Endothelial cell of umbilical vein (primary cell): ENCODE data around the gene STARD6. TPM values are rescaled to one million over a fixed set of nuclear protein-coding genes. Genes with fewer than 3 reads are reported as not detected.
A peak's percentile ranks its signal among the peaks of the same experiment; 100 is the strongest.

Experiments
- Bru-seq: library from RNA; stranded (reverse); fragments of 400-500 nt; gene quantifications from one replicate; lab custom pipeline; 2021; lab: Mats Ljungman, UMichigan
- BruChase-seq, 2 experiments: library from RNA; stranded (reverse); fragments of 400-500 nt; gene quantifications; one replicate each; lab custom pipeline; 2021; lab: Mats Ljungman, UMichigan
- BruUV-seq: library from RNA; stranded (reverse); fragments of 400-500 nt; replicated peaks from 2 replicates; lab custom pipeline; 2021; lab: Mats Ljungman, UMichigan
- CTCF ChIA-PET: fragments of 300-600, 350-600 bp; sonication (Branson Sonifier 250); formaldehyde crosslinking; loops from one replicate; lab custom pipeline; 2021; ENCODE audit warnings: antibody characterized with exemption, inconsistent platforms; lab: Charles Lee
- POLR2A ChIA-PET: fragments of 300-600, 350-600 bp; sonication (Branson Sonifier 250); formaldehyde crosslinking; loops from one replicate; lab custom pipeline; 2021; ENCODE audit warnings: antibody characterized with exemption, inconsistent platforms; lab: Charles Lee
- DNase-seq: peaks from one replicate; pipeline ENCODE4 v3.0.0-alpha.2; 2011; ENCODE audit warnings: low read depth, low spot score
- FAIRE-seq: peaks from 2 replicates; lab custom pipeline; 2011; peaks lifted over from hg19 to GRCh38; lab: Jason Lieb, UNC
- H2AFZ ChIP-seq: 2 replicates; pipeline ENCODE4 v1.6.0; 2012; ENCODE audit warnings: low read depth, low read length, control low read depth, inconsistent platforms
- H3K27ac ChIP-seq: 2 replicates; pipeline ENCODE4 v1.5.1; 2011; ENCODE audit warnings: low read depth, mild to moderate bottlenecking, control low read depth, low read length, moderate library complexity; ENCODE audit not compliant: insufficient read depth
- H3K27me3 ChIP-seq, 2 experiments: 2 replicates each; pipeline versions ENCODE4 v1.6.0 to v1.6.1; 2011; ENCODE audit warnings: low read length in 2 of 2, mixed read lengths in 1 of 2; ENCODE audit not compliant: control insufficient read depth in 2 of 2, insufficient read depth in 2 of 2
- H3K36me3 ChIP-seq, 2 experiments: 2 replicates in 1 of 2; 3 replicates in 1 of 2; pipeline ENCODE4 v1.5.1; 2011; ENCODE audit warnings: low read length in 2 of 2, mild to moderate bottlenecking in 1 of 2, moderate library complexity in 1 of 2; ENCODE audit not compliant: control insufficient read depth in 2 of 2, insufficient read depth in 2 of 2; ENCODE audit errors: extremely low read depth in 1 of 2
- H3K4me1 ChIP-seq: 3 replicates; pipeline ENCODE4 v1.5.1; 2011; ENCODE audit warnings: mild to moderate bottlenecking, low read length; ENCODE audit not compliant: control insufficient read depth, insufficient read depth; ENCODE audit errors: extremely low read depth
- H3K4me2 ChIP-seq: 2 replicates; pipeline ENCODE4 v1.6.1; 2011; ENCODE audit warnings: low read length, control low read depth, mixed read lengths; ENCODE audit not compliant: insufficient read depth
- H3K4me3 ChIP-seq, 3 experiments: fragments of 200-600 bp in 1 of 3; sonication (generic), shearing (Covaris generic) in 1 of 3; replicated peaks in 1 of 3; 2 replicates each; pipeline ENCODE4 v1.5.1; 2011 to 2016; ENCODE audit warnings: control low read depth in 3 of 3, low read length in 3 of 3, mild to moderate bottlenecking in 2 of 3, inconsistent platforms in 1 of 3, low read depth in 1 of 3, moderate library complexity in 1 of 3; ENCODE audit not compliant: insufficient read depth in 1 of 3
- H3K79me2 ChIP-seq: 2 replicates; pipeline ENCODE4 v1.6.0; 2012; ENCODE audit warnings: low read length, inconsistent platforms; ENCODE audit not compliant: control insufficient read depth, insufficient read depth
- H3K9ac ChIP-seq: replicated peaks from 2 replicates; pipeline ENCODE3; 2011; ENCODE audit warnings: low read length, control low read depth; ENCODE audit not compliant: insufficient read depth; ENCODE audit errors: extremely low read depth
- H3K9me1 ChIP-seq: replicated peaks from 3 replicates; pipeline ENCODE4 v1.6.0; 2011; ENCODE audit warnings: mild to moderate bottlenecking, low read length; ENCODE audit not compliant: control insufficient read depth, insufficient read depth; ENCODE audit errors: extremely low read depth
- H3K9me3 ChIP-seq: replicated peaks from 2 replicates; pipeline ENCODE4 v1.5.1; 2012; ENCODE audit warnings: low read length, inconsistent platforms; ENCODE audit not compliant: control insufficient read depth, insufficient read depth
- H4K20me1 ChIP-seq: replicated peaks from 2 replicates; pipeline ENCODE3; 2011; ENCODE audit warnings: mild to moderate bottlenecking, low read length; ENCODE audit not compliant: control insufficient read depth, insufficient read depth; ENCODE audit errors: extremely low read depth
- FOS ChIP-seq: IDR thresholded peaks from 2 replicates; pipeline ENCODE4 v1.6.1; 2011; ENCODE audit warnings: mild to moderate bottlenecking, low read length, moderate library complexity, borderline replicate concordance; ENCODE audit not compliant: insufficient read depth
- POLR2A ChIP-seq: IDR thresholded peaks from 2 replicates; pipeline ENCODE4 v1.6.1; 2012; ENCODE audit warnings: low read depth, mild to moderate bottlenecking, control low read depth, low read length
- POLR2AphosphoS5 ChIP-seq: IDR thresholded peaks from 2 replicates; pipeline ENCODE4 v1.6.1; 2012; ENCODE audit warnings: low read depth, mild to moderate bottlenecking, control low read depth, low read length, moderate library complexity; ENCODE audit not compliant: insufficient read depth
- dilution Hi-C: fragments of 300-500 bp; cut with MboI; formaldehyde crosslinking; loops from one replicate; pipeline ENCODE4 v1.15.0; 2019; ENCODE audit warnings: low sequenced_read_pairs; ENCODE audit not compliant: extremely low pct_ligation_motif_present
- intact Hi-C: fragments of 100-400 bp; cut with micrococcal nuclease; formaldehyde crosslinking; loops from one replicate; pipeline ENCODE4 v1.10.0; 2022
- long read RNA-seq: library from polyadenylated mRNA; stranded (forward); transcript quantifications from one replicate; pipeline ENCODE4 v2.0.0, GENCODE V29; 2021
- polyA minus RNA-seq, 3 experiments: library from RNA; depleted of rRNA, polyadenylated mRNA; stranded (reverse); fragments of >200 nt; gene quantifications; 1 replicate in 1 of 3; 2 replicates in 2 of 3; pipeline ENCODE4 v1.2.3, GENCODE V29; 2011
- polyA plus RNA-seq, 4 experiments: library from polyadenylated mRNA; depleted of rRNA in 3 of 4; stranded (reverse) in 3 of 4; unstranded in 1 of 4; fragments of >200 nt; gene quantifications; 2 replicates each; pipeline versions ENCODE4 v1.2.1 to v1.2.3, GENCODE V29; 2011 to 2012; ENCODE audit warnings: missing spikeins in 1 of 4
- total RNA-seq: library from RNA; stranded (reverse); gene quantifications from 2 replicates; pipeline ENCODE4 v1.2.3, GENCODE V29; 2021
- TF ChIP-seq, protein P1 (sequence below), 2 donors: IDR thresholded peaks; 1 replicate in 1 of 2; 2 replicates in 1 of 2; pipeline ENCODE4 v1.5.1; 2011; ENCODE audit warnings: low read length in 2 of 2, mild to moderate bottlenecking in 2 of 2, moderate library complexity in 2 of 2, control low read depth in 1 of 2, inconsistent platforms in 1 of 2, low read depth in 1 of 2; ENCODE audit not compliant: insufficient read depth in 1 of 2; ENCODE audit errors: extremely low read depth in 1 of 2
- TF ChIP-seq, protein P2 (sequence below): IDR thresholded peaks from 2 replicates; pipeline ENCODE4 v1.6.1; 2011; ENCODE audit not compliant: insufficient read depth, insufficient read length

STARD6 gene, protein sequence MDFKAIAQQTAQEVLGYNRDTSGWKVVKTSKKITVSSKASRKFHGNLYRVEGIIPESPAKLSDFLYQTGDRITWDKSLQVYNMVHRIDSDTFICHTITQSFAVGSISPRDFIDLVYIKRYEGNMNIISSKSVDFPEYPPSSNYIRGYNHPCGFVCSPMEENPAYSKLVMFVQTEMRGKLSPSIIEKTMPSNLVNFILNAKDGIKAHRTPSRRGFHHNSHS
- total RNA-seq (not detected in 2 replicates), polyA plus RNA-seq (not detected in 2 replicates), polyA minus RNA-seq (not detected in 2 replicates), Bru-seq, nascent RNA (percentile 30 among the genes with signal in this experiment), BruChase-seq, experiment 1, labeled RNA remaining after a 6-hour chase (percentile 13 among the genes with signal in this experiment), BruChase-seq, experiment 2, labeled RNA remaining after a 2-hour chase (percentile 17 among the genes with signal in this experiment)
- polyA plus RNA-seq (2011; cell fraction: cytosol; rRNA removed) = 0.08 and 0.16 TPM in 2 replicates
- polyA plus RNA-seq (2011; cell fraction: nucleus; rRNA removed) = 0.21 TPM in 1 of 2 replicates, not detected in the other
- 0.68 TPM in 1 of 2 replicates, not detected in the other for polyA plus RNA-seq (2012)
- not detected for polyA minus RNA-seq (2011; cell fraction: cytosol; rRNA and poly(A)+ RNA removed)
- not detected in 2 replicates for polyA minus RNA-seq (2011; cell fraction: nucleus; rRNA and poly(A)+ RNA removed)
- long read RNA-seq, partial matches to known transcripts = 1 of 1 reads
- long read RNA-seq, other reads (novel, unspliced or antisense) = 0 of 1 reads

DNA sequence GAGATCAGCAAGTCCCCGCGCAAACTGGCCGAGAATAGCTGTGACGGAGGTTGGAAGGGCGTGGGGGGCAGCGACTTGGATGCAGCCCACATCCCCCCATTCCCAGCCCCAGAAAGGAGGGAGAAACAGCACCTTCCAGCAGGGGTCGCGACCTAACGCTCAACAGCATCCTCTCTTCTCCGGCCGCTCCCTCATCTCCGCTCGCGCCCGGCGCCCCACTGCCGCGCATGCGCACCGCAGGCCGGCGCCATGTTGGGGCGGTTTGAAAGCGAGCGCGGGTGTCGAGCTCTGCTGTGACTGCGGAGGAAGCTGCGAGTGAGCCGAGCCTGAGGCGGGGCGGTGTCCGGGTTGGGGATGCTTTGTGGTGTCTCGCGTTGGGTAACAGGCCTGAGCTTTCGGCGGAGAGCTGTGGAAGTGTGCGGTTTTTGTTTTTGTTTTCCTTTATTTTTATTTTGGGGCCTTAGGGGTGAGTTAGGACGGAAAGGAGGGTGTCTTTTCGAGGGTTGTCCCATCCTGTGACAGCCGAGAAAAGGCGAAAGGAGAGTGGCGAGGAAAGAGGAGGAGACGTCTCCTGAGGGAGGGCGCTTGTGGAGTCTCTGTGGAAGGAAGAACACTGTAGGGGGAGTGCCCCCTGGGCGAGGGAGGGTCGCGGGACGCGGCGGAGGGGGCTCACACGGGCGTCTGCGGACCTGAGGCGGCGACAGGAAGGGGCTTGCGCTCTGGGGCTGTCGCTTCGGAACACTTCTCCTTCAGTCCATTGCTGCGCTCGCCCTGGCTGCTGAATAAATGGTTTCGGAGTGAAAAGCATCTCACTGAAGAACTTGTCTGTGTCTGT, at the start of gene STARD6, which contains the start of gene C18orf54:
Gene STARD6 (minus strand): TSS at position 199 of the 835 bp plus-strand sequence. CDS start 3,285 bp downstream, outside the sequence.
Gene C18orf54 (plus strand): TSS at position 247 of the 835 bp plus-strand sequence. CDS start 2,667 bp downstream, outside the sequence.
- BruUV-seq = no TSS peak
- intact Hi-C loops = loop anchor here (1.0 to 5.0 kb wide), 5 partner anchors 30 to 209 kb away; partner anchors contain the start of gene MBD2

More for the DNA sequence above, at the start of gene STARD6, which contains the start of gene C18orf54:
- dilution Hi-C loops = no loop called here
- Histone ChIP-seq H3K4me3 (peak within 1 kb of the TSS; percentile 64 to 98 (median 79)), H3K4me1 (peaks cover 11% of the 10 kb centered on the region), H3K9me3 (no peaks in the 10 kb centered on the region), H3K9ac (peak within 1 kb of the TSS; percentile 78), H3K79me2 (peaks cover 19% of the 10 kb centered on the region), H3K9me1 (no peaks in the 10 kb centered on the region), H3K36me3 (peaks cover 0 to 5% of the 10 kb centered on the region in 2 experiments), H4K20me1 (no peaks in the 10 kb centered on the region), H3K4me2 (peak within 1 kb of the TSS; percentile 99), H3K27me3 (no peaks in the 10 kb centered on the region), H2AFZ (peak within 1 kb of the TSS; percentile 98), H3K27ac (peak within 1 kb of the TSS; percentile 51)
- DNase-seq = peak; percentile 92
- CTCF ChIA-PET = interaction anchor here (1.0 to 3.3 kb wide), 6 partner anchors 14 to 238 kb away, joined by 3 to 32 read pairs (median 5); partner anchors contain the start of gene MBD2
- no peak for TF ChIP-seq FOS
- TF ChIP-seq, protein P1, sequence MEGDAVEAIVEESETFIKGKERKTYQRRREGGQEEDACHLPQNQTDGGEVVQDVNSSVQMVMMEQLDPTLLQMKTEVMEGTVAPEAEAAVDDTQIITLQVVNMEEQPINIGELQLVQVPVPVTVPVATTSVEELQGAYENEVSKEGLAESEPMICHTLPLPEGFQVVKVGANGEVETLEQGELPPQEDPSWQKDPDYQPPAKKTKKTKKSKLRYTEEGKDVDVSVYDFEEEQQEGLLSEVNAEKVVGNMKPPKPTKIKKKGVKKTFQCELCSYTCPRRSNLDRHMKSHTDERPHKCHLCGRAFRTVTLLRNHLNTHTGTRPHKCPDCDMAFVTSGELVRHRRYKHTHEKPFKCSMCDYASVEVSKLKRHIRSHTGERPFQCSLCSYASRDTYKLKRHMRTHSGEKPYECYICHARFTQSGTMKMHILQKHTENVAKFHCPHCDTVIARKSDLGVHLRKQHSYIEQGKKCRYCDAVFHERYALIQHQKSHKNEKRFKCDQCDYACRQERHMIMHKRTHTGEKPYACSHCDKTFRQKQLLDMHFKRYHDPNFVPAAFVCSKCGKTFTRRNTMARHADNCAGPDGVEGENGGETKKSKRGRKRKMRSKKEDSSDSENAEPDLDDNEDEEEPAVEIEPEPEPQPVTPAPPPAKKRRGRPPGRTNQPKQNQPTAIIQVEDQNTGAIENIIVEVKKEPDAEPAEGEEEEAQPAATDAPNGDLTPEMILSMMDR (IDR thresholded peaks at IDR 0.05; ENCODE audit: extremely low read depth in 1 of 2, insufficient read depth in 1 of 2, low read depth in 1 of 2, low read length in 2 of 2) = peak; percentile 22 to 23
- TF ChIP-seq, protein P2, sequence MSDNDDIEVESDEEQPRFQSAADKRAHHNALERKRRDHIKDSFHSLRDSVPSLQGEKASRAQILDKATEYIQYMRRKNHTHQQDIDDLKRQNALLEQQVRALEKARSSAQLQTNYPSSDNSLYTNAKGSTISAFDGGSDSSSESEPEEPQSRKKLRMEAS = peak; percentile 45
- peak; percentile 79 for TF ChIP-seq POLR2AphosphoS5
- TF ChIP-seq POLR2A = peak; percentile 86
- POLR2A ChIA-PET = no interaction called here
- peak; percentile 67 for FAIRE-seq
